Measurements from ENCODE around the gene ETV3L.
"Not testable (repeated sequence)": the region's sequence is repeated elsewhere in the genome, so short reads cannot be mapped to it uniquely, and the experiment has no call there.

Gene ETV3L

DNA sequence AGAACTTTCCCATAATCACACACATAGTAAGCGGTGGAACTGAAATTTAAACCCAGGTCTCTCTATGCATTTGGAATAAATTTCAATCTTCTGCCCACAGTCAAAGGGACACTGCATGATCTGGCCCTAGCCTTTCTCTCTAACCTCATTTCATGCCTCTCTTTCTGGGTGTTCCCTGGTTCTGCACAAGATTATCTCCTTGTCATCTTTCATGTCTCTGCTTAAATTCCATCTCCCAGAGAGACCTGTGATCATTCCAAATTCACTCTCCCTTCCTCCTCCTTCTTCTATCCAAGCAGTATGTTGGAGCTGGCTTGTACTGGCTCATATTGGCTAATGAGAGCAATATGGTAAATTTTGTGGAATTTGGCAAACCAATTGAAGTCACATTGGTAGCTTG, 22.2 kb downstream of the ETV3L start:
- DNase-seq (ENCODE audit: low read depth) = no peak

DNA sequence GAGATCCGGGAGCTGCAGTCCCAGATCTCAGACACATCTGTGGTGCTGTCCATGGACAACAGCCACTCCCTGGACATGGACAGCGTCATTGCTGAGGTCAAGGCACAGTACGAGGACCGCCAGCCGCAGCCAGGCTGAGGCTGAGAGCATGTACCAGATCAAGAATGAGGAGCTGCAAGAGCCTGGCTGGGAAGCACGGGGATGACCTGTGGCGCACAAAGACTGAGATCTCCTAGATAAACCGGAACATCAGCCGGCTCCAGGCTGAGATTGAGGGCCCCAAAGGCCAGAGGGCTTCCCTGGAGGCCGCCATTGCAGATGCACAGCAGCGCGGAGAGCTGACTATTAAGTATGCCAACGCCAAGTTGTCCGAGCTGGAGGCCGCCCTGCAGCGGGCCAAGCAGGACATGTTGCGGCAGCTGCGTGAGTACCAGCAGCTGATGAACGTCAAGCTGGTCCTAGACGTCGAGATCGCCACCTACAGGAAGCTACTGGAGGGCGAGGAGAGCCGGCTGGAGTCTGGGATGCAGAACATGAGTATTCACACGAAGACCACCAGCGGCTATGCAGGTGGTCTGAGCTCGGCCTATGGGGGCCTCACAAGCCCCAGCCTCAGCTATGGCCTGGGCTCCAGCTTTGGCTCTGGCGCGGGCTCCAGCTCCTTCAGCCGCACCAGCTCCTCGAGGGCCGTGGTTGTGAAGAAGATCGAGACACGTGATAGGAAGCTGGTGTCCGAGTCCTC, 25.5 kb downstream of the ETV3L start:
- DNase-seq (ENCODE audit: low read depth) = peak; percentile 69

DNA sequence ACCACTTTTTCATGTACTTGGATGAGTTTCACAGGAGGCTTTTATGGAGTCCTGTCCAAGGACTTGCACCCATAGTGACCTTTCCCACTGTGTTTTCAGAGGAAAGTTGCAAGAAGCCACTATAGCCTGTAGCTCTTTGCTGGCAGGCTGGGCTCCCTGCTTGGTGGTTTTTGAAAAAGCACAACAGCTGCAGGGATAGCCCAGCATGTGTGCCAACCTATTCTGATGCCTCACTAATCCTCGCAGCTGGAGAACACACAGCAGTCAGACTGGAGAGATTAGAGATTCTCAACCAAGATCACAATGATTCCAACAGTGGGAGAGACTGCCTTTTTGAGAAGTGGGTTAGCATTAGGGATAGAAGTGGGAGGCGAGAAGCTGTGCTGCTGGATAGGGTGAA, 30.0 kb downstream of the ETV3L start:
- DNase-seq (ENCODE audit: low read depth) = no peak

DNA sequence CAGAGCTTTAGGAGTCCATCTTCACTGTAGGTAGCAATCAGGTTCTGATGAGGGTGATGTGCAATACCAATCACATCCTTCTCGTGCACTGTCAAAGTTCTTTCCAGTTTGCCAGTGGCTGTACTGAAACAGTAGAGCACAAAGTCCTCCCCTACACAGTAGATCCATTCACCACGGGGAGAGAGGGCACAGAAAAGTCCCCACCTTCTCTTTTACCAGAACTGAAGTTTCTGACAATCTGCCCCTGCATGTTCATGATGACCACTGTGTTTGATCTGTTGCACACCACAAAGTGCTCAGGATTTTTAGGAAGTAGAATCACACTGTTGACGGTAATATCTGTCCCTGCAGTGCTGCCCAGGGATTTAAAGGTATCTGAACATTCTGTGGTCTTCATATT, 40.4 kb downstream of the ETV3L start:
- DNase-seq (ENCODE audit: low read depth) = not testable (repeated sequence)

DNA sequence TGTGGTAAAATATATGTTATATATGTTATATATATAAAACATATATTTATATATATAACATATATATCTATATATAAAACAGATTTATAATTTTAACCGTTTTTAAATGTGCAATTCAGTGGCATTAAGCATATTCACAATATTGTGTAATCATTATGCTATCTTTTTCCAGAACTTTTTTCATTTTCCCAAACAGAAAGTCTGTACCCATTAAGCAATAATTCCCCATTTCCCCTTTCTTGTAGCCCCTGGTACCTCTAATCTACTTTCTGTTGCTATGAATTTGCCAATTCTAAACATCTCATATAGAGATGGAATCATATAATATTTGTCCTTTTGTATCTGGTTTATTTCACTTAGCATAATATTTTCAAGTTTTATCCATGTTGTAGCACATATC, 43.3 kb downstream of the ETV3L start:
- DNase-seq (ENCODE audit: low read depth) = no peak

DNA sequence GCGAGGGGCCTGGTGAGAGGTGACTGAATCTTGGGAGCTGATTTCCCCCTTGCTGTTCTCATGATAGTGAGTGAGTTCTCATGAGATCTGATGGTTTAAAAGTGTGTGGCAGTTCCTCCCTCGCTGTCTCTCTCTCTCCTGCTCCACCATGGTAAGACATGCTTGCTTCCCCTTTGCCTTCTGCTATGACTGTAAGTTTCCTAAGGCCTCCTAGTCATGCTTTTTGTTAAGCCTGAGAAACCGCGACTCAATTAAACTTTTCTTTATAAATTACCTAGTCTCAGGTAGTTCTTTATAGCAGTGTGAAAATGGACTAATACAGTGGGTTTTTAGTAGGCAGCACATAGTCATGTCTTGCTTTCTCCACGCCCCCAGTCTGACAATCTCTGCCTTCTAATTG, 43.9 kb downstream of the ETV3L start:
- not testable (repeated sequence) for DNase-seq (ENCODE audit: low read depth)

DNA sequence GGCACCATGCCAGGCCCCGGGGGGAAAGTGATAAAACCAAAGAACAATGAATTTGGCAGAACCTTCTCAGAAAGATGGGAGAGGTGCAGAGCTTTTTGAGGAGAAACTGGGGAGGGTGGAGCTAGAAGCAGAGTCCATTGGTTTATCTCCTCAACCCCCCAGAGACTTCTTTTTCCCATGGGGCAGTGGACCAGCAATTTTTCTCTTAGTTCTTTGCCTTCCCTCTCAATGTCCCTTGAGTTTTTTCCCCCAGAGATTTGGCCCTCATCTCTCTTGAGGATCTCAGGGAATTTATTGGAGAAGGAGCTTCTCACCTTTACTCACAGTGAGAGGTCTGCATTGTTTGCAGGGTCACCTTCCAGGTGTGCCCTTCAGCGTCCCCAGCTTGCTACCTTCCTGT, 48.8 kb downstream of the ETV3L start:
- no peak for DNase-seq (ENCODE audit: low read depth)

DNA sequence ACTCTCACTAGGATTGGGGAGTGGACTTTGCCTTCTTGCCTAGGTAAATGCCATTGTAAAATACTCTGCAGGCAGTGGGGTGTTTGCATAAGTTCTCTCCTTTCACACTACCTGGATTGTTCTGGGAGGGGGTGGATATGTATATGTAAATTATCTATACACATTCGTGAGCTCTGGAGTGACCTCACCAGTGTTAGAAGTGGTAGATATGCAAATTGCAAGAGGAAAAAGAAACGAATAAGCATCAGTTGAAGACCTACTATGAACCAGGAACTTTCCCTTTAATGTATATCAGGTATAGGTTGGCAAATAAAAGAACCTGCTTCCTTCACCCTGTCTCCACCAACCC, 52.6 kb downstream of the ETV3L start:
- DNase-seq (ENCODE audit: low read depth) = no peak

DNA sequence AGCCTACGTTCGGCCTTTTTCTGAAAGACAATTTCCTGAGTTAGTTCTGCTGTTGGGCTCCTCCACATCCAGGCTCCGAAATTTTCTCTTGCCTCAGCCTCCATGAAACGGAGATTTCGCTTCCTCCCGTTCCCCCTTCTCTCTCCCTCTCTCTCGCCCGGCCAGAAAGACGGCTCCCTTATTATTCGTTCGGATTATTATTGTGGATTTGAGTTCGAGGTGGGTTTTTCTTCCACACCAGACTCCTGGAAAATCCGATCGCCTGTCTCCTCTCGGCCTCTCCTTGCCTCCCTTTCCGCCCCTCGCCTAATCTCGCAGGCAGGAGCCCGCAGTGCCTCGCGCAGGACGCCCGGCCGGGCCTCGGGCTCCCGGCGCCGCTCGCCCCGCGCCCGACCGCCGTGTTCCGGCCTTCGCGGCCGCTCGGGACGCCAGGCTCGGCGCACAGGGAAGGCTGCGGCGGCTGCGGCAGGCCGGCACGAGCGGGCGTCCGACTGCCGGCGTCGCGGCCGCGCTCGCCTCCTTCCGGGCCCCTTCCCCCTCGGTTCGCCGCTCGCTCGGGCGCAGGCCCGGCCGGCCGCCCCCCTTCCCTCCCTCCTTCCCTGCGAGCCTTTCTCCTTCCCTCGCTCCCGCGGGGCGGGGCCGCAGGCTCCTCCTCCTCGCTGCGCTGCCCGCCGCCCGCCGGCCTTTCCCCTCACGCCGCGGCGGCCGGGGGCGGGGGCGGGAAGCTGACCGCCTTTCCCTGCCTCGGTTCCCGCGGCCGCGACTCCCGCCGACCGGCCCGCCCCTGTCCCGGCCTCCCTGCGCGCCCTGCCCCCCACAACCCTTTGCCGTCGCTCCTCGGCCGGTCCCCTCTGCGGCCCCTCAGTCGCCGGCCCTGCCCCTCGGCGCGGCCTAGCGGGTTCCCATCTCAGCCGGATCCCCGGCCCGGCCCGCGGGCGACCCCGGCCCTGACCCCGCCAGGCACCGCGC, 54.1 kb downstream of the ETV3L start, which contains the start of gene ARHGEF11:
Gene ARHGEF11, minus strand, starts transcription at position 493 of the 969 bp plus-strand sequence. CDS start 1,412 bp downstream, outside the sequence.
- peak; percentile 87 for DNase-seq (ENCODE audit: low read depth)

DNA sequence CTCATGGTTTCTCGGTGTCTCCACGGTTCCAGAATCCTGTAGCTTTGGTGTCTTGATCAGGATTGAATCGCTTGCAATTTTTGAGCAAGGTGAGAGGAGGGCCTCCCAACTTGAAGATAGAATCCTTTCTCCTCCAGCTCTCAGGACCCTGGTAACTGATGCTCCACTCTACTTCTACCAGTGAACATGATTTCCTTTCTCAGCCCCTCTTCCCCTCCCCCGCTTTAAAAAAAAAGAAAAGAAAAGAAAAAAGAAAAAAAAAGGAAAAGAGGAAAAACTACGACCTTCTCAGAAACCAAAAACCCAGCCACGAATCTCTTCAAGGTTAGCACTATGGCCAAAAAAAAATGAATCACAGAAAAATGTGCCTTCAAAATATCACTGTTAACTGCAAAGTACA, 55.3 kb downstream of the ETV3L start:
- no peak for DNase-seq (ENCODE audit: low read depth)

DNA sequence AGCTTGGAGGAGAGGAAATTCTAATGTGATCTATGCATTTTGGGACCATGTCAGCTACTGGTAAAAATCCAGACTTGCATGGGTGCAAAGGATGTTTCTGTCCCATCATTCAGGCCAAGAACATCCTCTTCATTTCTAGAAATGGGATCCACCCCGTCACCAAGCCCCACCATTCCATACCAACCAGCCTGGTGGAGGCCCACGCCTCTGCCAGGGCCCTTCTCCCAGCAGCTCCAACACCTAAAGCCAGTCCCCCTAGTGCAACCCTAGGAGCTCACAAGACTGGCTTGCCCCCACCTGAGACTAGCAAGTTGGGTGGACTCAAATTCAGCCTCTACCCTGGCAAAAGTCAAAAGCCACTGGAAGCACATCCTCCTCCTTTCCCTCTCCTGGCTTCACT, 55.9 kb downstream of the ETV3L start:
- no peak for DNase-seq (ENCODE audit: low read depth)

DNA sequence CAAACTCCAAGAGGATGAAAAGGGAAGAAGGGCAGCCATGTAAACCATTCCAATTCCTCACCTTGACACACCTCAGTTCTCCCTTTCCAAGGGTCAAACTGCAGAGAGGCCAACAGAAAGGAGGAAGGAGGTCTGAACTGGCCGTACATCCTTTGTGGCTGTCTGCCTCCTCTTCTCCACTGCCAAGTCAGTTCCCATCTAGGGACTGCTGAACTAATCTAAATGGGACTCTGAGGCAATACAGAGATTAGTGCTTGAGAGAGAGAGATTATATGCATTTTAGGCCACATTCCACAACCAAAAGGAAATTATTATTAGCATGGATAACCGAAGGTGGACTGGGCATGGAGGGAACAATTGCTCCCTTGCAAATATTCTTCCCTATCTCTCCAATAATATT, 56.8 kb downstream of the ETV3L start:
- peak; percentile 62 for DNase-seq (ENCODE audit: low read depth)
